ENCODE data around the gene NALF2. TPM values are rescaled to one million over a fixed set of nuclear protein-coding genes. Genes with fewer than 3 reads are reported as not detected.

NALF2 gene
- total RNA-seq, 1 experiment from 2014 or later: 9.7 TPM

GRCh38 chrX:69496183-69496582 is 7.9 kb upstream of the NALF2 start:
- TF ChIP-seq, protein P1, sequence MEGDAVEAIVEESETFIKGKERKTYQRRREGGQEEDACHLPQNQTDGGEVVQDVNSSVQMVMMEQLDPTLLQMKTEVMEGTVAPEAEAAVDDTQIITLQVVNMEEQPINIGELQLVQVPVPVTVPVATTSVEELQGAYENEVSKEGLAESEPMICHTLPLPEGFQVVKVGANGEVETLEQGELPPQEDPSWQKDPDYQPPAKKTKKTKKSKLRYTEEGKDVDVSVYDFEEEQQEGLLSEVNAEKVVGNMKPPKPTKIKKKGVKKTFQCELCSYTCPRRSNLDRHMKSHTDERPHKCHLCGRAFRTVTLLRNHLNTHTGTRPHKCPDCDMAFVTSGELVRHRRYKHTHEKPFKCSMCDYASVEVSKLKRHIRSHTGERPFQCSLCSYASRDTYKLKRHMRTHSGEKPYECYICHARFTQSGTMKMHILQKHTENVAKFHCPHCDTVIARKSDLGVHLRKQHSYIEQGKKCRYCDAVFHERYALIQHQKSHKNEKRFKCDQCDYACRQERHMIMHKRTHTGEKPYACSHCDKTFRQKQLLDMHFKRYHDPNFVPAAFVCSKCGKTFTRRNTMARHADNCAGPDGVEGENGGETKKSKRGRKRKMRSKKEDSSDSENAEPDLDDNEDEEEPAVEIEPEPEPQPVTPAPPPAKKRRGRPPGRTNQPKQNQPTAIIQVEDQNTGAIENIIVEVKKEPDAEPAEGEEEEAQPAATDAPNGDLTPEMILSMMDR (conservative IDR thresholded peaks at IDR 0.05): no peak
- DNase-seq: no peak
- Histone ChIP-seq H3K27me3 (ENCODE audit: insufficient read depth, low read length) (no peaks in the 10 kb centered on the region), H2BK5ac (ENCODE audit: insufficient read length, low read length) (no peak overlapping the region), H3K9me3 (ENCODE audit: control insufficient read depth, low read depth, low read length) (peaks cover 63% of the 10 kb centered on the region), H3K4me1 (ENCODE audit: insufficient read depth, low read length) (no peaks in the 10 kb centered on the region), H3K4ac (ENCODE audit: low read depth, low read length) (no peak overlapping the region), H3T11ph (ENCODE audit: low read length) (no peak overlapping the region), H2AFZ (ENCODE audit: low read length) (no peak overlapping the region), H4K8ac (replicated peaks; ENCODE audit: insufficient read length, low read depth, low read length) (no peak overlapping the region), H3K27ac (ENCODE audit: insufficient read length, low read depth, low read length) (no peak overlapping the region), H2AK5ac (ENCODE audit: insufficient read length, low read length) (no peak overlapping the region), H4K20me1 (ENCODE audit: control insufficient read depth, insufficient read depth, insufficient read length) (no peaks in the 10 kb centered on the region), H3K18ac (ENCODE audit: insufficient read length, low read depth, low read length) (no peak overlapping the region), H3K79me2 (ENCODE audit: insufficient read depth, low read length) (no peaks in the 10 kb centered on the region), H2BK120ac (ENCODE audit: low read depth, low read length, poor library complexity, severe bottlenecking) (no peak overlapping the region), H2BK20ac (ENCODE audit: low read depth, low read length, poor library complexity, severe bottlenecking) (no peak overlapping the region), H3K23me2 (ENCODE audit: insufficient read length, low read depth, low read length, poor library complexity, severe bottlenecking) (no peaks in the 10 kb centered on the region), H3K14ac (ENCODE audit: insufficient read depth, low read length) (no peak overlapping the region), H3K4me2 (ENCODE audit: insufficient read depth, insufficient read length, low read length) (no peak overlapping the region), H2BK15ac (ENCODE audit: low read depth, low read length) (no peak overlapping the region), H2BK12ac (ENCODE audit: insufficient read length, low read depth, low read length) (no peak overlapping the region), H4K5ac (ENCODE audit: insufficient read length, low read depth, low read length) (no peak overlapping the region), H3K23ac (ENCODE audit: insufficient read length, low read depth, low read length) (no peak overlapping the region), H4K91ac (ENCODE audit: insufficient read length, low read depth, low read length) (no peak overlapping the region), H3K79me1 (ENCODE audit: insufficient read depth, low read depth, low read length, poor library complexity, severe bottlenecking) (no peaks in the 10 kb centered on the region), H3K9ac (ENCODE audit: extremely low read depth, insufficient read length, low read length) (no peak overlapping the region), H3K56ac (ENCODE audit: insufficient read length, low read depth, low read length) (no peak overlapping the region)
- Mint-ChIP-seq H3K27me3 (ENCODE audit: low read depth) (peaks cover 13% of the 10 kb centered on the region), H3K4me1 (peaks cover 0 to 2% of the 10 kb centered on the region in 2 experiments; a peak in 2 of 4 replicates), H3K27ac (no peak overlapping the region), H3K9me3 (peaks cover 41 to 53% of the 10 kb centered on the region in 2 experiments), H3K4me3 (no peak overlapping the region), H3K36me3 (ENCODE audit: insufficient read depth in 1 of 3, low read depth in 3 of 3) (peaks cover 0 to 5% (median 0%) of the 10 kb centered on the region in 3 experiments; a peak in 3 of 7 replicates)
- no CpG with 5 or more reads among the region's 1 CpG for WGBS (ENCODE audit: extremely low coverage, insufficient read length, low lambda C conversion rate)

Measured in H9 (cell line).